Left forelimb (tissue), 1 donor: ENCODE data around the gene MSH3.
"Not testable (repeated sequence)": the region's sequence is repeated elsewhere in the genome, so short reads cannot be mapped to it uniquely, and the experiment has no call there.

ENCODE experiments used
- DNase-seq: peaks from one replicate; pipeline ENCODE4 v3.0.0-alpha.2; 2018; ENCODE audit warnings: low spot score

Gene MSH3

DNA sequence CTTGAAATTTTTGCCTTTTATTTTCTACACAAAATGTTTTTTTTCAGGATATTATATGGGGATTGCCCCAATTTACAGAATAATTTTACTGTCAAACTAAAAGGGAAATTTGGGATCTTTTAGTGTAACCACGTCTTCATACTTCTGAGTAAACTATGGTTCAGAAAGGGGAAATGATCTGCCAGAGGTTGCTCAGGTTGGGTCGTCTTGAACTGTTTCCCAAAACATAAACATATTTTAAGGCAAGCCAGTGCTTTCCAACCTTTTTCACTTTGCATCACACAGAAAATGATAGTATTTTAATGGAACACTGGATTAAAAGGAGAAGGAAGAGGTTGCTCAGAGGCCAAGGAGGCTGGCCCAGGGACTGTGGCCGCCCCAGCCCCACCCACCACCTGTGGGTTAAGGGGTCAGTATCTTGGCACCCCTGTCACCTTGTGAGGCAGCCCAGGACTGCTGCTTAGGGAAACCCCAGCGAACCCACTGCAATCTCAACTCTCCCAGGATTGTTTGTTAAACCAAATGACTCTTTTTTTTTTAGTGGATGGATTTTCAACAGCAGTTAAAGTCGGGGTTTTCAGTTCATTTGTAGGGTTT, 143.1 kb downstream of the MSH3 start:
- DNase-seq, result no peak

DNA sequence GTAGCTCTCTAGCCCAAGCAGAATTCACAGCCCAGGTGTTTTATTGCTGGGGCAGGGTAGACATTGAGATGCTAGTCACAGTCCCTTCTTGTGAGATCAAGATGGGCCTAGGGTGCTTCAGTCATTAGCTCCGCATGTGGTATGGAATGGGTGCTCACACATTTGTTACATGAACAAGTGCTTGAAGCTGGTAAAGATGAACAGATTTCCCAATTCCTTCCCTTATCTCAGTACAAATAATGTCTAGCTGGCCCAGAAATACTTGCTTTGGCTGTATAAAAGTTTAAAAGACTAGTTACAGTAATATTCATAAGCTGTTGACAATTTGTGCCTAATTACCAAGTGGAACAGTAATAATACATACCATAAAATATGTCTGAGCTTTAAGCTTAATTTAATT, 143.7 kb downstream of the MSH3 start:
- no peak for DNase-seq

DNA sequence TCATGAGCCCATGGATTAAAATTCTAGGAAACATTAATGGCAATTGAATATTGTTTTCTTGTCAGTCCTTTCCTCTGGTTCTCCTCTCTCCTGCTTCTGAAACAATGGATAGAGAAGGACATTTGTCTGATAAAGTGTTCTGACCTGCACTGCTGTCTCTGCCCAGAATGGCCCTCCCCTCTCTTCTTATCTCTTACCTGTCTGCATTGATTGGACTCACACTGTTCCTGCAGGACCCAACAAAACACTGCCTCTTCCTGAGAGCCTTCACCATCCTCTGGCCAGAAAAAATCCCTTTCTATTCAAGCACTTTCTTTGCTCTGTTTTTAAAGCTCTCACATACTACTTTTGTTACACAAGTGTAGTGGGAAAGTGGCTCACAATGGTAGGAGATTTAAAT, 144.2 kb downstream of the MSH3 start:
- no peak for DNase-seq

DNA sequence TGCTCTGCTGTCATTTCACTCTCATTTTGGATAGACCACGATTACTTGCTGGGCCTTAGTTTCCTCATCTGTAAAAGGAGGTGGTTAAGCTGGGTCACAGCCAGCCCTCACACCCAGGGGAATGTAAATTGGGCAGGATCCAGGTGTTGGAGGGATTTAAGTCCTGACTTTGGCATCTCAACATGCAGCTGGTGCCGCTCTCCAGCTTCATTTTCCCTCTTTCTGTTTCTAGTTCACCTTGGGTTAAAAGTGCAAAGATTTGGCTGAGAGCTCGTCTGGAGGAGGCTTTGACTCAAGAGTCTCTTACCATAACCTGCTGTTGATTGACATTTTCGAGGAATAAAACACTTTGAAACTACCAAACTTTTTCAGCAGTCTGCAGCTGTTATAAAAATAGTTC, 144.6 kb downstream of the MSH3 start:
- no peak for DNase-seq

DNA sequence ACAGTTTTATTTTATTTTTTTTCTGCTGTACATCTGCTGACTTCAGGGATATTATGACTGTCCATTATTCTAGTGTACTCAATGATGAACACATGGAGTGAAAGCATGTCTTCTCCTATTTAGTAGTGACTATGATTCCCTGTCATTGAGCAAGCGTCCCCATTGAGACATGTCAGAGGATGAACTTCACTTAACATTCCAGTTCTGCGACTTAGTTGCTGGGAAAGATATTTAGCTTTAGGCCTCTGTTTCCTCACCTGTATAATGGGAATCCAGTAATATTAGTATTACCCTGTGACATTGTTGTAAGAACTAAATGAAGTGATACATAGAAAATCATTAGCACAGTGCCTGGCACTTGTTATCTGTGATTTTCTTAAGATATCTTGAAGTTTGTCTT, 145.1 kb downstream of the MSH3 start:
- no peak for DNase-seq

DNA sequence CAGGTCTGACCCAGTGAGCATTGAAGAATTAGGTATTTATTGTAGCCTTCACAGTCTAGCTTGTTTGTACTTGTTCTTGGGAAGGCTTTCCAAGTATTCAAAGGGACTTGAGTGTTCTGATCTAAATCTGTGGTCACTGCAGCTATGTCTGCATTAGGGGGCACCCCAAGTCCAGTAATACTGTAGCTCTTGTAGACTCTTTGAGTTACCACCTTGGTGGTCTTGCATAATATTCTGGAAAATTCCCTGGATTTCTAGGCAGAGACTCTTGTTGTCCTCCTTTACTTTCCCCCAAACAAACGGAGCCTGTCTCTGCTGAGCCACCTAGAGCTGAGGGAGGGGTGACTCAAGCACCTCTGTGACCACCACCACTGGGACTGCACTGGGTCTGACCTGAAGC, 149.9 kb downstream of the MSH3 start:
- DNase-seq, result no peak

DNA sequence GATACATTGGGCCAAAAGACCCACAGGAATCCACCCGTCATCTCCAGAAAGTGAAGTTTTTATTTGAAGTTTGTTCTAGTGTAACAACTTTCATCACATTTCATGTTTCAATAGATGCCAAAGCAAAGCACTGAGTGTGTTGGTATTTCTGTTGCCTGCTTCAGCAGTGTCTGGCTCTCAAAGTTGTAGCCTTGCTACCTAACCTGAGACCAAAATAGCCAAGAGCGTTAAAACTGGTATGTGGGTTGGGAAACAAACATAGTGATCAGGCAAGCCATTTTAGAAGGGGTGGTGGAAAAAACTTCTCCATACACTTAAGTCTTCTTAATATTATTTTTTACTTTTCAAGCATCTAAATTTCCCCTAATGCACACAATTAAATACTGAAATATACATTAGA, 150.6 kb downstream of the MSH3 start:
- no peak for DNase-seq

DNA sequence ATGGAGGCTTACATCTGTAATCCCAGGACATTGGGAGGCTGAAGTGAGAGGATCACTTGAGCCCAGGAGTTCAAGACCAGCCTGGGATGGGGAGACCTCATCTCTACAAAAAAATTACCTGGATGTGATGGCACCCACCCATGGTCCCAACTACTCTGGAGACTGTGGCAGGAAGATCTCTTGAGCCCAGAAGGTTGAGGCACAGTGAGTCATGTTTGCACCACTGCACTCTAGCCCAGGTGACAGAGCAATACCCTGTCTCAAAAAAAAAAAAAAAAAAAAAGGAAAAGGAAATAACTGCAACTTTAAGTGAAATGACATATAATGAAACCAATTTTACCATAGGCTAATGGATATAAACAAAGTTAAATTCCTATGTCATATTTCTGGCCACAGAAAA, 152.5 kb downstream of the MSH3 start:
- DNase-seq, result no peak

DNA sequence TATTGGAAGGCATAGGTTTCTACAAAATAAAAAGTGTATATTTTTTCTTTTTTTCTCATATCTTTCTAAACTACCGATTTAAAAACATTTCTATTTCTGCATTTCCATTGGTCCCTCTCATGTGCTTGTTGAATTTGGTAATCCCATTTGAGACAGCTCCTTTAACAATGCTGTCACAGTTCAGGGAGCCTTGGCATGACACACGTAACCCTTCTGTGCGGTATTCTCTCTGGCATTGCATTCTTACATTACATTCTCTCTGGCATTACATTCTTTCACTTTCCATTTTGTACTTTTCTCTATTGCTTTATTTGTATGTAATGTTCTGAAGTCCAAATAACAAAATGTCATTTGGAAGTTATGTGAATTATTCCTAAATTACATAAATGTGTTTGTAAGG, 155.0 kb downstream of the MSH3 start:
- no peak for DNase-seq

DNA sequence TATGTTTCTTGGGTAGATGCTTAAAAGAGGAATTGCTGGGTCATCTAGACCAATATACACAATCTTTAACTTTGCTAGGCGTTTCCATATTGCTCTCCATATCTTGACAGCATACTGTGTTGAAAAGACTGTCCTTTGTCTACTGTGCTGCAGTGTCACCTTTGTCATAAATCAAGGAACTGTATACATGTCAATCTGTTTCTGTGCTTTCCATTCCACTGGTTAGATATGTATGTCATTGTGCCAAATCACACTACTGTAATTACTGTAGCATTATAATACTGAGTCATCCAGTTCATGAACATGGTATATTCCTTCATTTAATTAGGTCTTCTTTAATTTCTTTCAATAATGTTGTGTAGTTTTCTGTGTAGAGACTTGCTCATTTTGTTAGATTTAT, 156.0 kb downstream of the MSH3 start:
- DNase-seq, result no peak

DNA sequence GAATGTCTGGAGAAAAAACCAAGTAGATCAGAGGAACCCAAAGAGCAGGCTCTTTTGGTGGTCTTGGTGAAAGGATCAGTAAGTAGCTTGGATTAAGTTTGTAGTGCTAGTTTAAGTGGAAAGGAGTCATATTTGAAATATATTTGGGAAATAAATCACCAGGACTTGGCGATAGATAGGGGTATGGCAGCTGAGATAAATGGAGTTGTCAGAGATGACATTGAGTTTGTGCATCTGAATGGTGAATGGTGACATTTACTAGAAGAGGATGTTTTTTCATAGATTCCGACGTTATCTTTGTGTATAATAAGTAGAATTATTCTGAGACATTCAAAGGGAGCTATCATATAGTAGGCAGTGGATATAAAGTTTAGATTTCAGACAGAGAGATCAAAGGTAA, 162.1 kb downstream of the MSH3 start:
- DNase-seq, result no peak

DNA sequence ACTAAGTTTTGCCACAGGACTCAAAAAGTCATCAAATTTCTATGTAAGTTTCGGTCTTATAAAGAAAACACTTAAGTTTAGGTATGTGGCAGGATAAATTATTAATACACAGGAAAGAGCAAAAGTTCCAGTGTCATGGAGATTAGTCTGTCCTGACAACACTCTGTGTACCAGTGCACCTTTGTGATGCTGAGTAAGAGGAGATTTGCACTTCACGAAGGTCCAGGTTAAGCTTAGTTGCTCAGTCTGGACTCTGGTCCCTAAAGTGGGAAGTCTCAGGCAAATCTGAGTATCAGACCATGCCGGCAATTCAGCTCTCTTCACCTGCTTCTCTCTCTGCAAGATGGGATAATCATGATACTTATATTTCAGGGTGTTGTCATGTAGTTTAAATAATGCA, 166.2 kb downstream of the MSH3 start:
- no peak for DNase-seq

DNA sequence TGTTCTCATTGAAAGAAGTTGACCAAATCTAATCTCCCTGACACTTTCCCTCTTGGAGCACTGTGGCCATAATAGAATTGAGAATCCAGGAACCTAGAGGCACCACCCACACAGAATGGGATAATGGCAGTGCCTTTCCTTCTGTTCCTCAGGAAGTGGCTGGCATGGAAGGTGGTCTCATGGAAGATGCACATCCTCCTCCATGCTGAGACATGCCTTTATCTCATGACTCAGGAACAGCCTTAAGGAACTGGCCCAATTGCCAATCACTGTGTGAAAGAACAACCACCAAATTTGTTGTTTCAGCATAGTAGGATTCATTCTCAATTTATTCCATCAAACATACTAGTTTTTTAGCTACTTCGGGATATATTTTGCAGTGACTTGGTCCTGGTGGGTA, 168.2 kb downstream of the MSH3 start:
- DNase-seq, result no peak

DNA sequence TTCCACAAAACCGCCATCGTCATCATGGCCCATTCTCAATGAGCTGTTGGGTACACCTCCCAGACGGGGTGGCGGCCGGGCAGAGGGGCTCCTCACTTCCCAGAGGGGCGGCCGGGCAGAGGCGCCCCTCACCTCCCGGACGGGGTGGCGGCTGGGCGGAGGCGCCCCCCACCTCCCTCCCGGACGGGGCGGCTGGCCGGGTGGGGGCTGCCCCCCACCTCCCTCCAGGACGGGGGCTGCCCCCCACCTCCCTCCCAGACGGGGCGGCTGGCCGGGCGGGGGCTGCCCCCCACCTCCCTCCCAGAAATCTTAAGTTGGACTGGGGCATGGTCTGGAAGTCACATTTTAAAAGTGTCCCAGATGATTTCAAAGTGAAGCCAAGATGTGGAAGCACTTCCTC, 169.7 kb downstream of the MSH3 start:
- not testable (repeated sequence) for DNase-seq

DNA sequence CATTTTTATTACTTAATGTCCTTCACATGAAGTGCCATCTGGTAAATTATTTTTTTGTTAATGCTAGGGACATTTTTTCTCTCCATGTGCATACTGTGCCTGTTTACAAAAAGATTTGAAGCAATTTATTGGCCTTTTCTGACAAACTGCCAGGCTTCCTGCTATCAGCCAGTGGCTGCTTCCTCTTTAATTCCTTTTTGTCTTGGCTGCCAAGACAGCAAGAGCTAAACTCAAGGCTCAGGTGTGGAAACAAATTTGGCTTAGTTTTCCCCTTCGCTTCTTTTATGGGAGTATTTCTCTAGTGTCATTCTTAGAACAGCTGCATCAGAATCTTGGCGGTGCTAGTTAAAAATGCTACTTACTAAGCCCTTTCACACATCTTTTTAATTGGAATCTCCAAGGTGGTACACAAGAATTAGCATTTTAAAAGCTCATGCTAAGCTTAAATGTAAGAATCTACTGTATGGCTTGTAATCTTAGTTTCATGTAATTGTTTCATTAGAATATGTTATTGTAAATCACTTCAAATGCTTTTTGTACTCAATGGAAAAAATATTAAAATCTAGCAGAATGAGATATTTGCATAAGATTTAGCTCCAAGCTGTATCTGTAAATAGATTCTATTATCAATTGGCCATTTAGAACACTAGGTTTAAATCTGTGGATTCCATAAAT, 171.5 kb downstream of the MSH3 start:
- DNase-seq, result no peak

DNA sequence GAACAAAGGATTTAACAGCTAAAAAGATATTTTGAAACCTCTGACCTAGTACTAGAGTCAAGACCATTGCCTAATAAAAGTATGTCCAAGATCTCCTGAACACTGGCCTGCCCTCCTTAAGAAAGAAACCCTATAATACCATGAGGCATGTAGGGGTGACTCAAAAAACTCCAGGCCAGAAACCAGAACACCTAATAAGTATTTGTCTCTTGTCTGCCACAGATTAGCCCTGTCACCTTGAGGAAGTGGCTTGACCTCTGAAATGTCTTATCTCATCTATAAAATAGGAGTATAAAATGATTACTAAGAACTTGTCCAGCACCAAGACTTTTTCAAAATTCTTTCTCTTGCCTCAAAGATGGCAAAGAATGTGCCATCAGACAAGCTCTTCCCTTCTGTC, 180.3 kb downstream of the MSH3 start:
- DNase-seq, result no peak

DNA sequence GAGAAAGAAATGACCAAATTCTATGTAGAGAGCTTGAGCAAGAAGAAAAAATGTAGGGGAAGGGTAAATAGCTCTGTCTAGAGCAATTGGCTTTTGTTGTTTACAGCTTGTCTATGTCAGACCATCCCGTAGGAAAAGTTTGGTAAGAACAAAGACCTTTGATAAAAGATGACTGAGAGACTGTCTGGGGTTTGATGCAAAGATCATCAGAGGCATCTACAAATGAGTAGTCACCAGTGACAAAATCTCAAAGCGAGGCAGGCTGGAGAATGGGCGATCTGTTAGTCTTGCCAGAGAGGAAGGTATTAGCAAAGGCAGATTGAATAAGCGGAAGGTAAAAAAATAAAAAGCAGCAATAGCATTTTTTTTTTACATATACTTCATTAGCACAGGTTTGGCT, 180.7 kb downstream of the MSH3 start:
- no peak for DNase-seq

DNA sequence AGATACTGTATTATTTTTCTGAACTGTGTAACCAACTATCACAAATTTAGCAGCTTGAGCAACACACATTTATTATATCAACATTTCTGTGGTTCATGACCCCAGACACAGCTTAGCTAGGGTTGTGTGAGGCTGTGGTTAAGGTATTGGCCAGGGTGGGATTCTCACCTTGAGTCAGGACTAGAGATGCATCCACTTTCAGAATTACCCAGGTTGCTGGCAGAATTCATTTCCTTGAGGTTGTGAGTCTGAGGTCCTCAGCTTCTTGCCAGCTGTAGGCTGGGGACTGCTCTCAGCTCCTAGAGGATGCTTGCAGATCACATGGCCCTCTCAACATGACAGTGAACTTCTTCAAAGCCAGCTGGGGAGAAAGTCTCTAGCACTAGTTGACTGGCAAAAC, 183.2 kb downstream of the MSH3 start:
- no peak for DNase-seq

DNA sequence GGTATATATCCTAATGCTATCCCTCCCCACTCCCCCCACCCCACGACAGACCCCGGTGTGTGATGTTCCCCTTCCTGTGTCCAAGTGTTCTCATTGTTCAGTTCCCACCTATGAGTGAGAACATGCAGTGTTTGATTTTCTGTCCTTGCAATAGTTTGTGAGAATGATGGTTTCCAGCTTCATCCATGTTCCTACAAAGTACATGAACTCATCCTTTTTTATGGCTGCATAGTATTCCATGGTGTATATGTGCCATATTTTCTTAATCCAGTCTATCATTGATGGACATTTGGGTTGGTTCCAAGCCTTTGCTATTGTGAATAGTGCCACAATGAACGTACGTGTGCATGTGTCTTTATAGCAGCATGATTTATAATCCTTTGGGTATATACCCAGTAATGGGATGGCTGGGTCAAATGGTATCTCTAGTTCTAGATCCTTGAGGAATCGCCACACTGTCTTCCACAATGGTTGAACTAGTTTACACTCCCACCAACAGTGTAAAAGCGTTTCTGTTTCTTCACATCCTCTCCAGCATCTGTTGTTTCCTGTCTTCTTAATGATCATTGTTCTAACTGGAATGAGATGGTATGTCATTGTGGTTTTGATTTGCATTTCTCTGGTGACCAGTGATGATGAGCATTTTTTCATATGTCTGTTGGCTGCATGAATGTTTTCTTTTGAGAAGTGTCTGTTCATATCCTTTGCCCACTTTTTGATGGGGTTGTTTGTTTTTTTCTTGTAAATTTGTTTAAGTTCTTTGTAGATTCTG, 186.8 kb downstream of the MSH3 start:
- DNase-seq, result not testable (repeated sequence)

DNA sequence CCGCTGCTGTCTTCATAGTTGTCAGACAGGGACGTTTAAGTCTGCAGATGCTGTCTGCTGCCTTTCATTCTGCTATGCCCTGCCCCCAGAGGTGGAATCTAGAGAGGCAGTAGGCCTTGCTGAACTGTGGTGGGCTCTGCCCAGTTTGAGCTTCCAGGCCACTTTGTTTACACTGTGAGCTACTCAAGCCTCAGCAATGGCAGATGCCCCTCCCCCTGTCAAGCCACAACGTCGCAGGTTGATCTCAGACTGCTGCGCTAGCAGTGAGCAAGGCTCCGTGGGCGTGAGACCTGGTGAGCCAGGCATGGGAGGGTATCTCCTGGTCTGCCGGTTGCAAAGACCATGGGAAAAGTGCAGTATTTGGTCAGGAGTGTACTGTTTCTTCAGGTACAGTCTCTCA, 192.0 kb downstream of the MSH3 start:
- not testable (repeated sequence) for DNase-seq

DNA sequence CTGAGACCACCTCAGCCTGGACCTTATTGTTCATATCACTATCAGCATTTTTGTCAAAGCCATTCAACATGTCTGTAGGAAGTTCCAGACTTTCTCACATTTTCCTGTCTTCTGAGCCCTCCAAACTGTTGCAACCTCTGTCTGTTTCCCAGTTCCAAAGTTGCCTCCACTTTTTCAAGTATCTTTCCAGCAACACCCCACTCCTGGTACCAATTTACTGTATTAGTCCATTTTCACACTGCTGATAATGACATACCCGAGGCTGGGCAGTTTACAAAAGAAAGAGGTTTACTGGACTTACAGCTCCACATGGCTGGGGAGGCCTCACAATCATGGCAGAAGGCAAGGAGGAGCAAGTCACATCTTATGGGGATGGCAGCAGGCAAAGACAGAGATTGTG, 195.7 kb downstream of the MSH3 start:
- not testable (repeated sequence) for DNase-seq

DNA sequence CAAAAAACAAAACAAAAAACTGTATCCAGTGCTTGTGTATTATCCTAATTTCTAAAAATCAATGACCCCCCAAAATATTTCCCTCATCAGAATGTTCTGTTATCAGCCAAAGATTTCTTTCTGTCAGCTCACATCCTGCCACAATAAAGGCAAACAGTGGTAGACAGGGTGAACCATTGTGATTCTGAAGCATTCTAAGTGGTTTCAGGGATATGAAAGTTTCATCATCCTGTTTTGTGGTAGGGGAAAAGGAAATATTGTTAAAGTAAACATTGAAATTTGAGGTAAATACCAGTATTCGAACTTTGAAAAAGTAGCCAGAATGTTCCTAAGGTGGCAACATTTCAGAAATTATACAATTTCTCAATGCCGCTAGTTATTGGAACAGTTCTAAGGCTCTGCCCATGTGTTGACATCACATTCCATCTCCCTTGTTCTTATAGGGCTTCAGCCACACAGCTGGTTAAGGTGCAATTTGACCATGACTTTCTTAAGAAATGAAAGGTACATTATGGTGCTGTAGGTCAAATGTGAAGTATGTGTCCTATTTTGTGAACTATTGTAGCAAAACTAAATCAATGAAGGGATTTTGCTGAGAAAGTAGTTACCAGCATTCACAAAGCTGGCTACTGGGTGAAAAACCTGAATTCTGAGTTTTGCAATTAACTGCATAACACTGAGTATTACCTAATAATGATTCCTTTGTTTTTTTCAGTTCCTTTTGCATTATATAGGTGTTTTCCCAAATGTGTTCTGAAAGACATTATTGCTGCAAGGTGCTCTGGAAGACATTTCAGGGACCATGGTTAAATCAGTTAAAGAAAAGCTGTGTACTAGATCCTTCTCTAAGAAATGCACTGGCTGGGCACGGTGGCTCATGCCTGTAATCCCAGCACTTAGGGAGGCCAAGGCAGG, 198.1 kb downstream of the MSH3 start:
- no peak for DNase-seq
